Measurements from ENCODE around the gene ZNF263. TPM values are rescaled to one million over a fixed set of nuclear protein-coding genes. Genes with fewer than 3 reads are reported as not detected.

The ZNF263 gene
- total RNA-seq, 1 donor from 2014 or later: 27.0 TPM

- H3K9me3 Mint-ChIP-seq: peaks cover 43% of the 10 kb centered on the region
- DNase-seq: no peak
- no peaks in the 10 kb centered on the region for H3K4me1 Mint-ChIP-seq
- intact Hi-C loops (cut with micrococcal nuclease): no loop called here
- peaks cover 71% of the 10 kb centered on the region for H3K36me3 Mint-ChIP-seq (ENCODE audit: low read depth)
- H3K4me3 Mint-ChIP-seq: no peak overlapping the region
- H3K27ac Mint-ChIP-seq: no peak overlapping the region
- no peaks in the 10 kb centered on the region for H3K27me3 Mint-ChIP-seq
These were observed 34.2 kb downstream of the ZNF263 start for GRCh38 chr16:3317315-3317999.

- Mint-ChIP-seq H3K4me3 (no peak overlapping the region), H3K9me3 (peaks cover 35% of the 10 kb centered on the region), H3K27ac (no peak overlapping the region), H3K36me3 (ENCODE audit: low read depth) (peaks cover 29% of the 10 kb centered on the region), H3K4me1 (no peaks in the 10 kb centered on the region), H3K27me3 (no peaks in the 10 kb centered on the region)
- DNase-seq: no peak
- intact Hi-C loops (cut with micrococcal nuclease): no loop called here
These were observed 38.5 kb downstream of the ZNF263 start for GRCh38 chr16:3321816-3322215.

- Mint-ChIP-seq H3K4me3 (no peak overlapping the region), H3K36me3 (ENCODE audit: low read depth) (peaks cover 2% of the 10 kb centered on the region), H3K27me3 (no peaks in the 10 kb centered on the region), H3K4me1 (no peaks in the 10 kb centered on the region), H3K9me3 (peaks cover 26% of the 10 kb centered on the region), H3K27ac (no peak overlapping the region)
- intact Hi-C loops (cut with micrococcal nuclease): no loop called here
- no peak for DNase-seq
These were observed 44.2 kb downstream of the ZNF263 start for GRCh38 chr16:3327514-3327913.

GRCh38 chr16:3328104-3328503 lies 44.8 kb downstream of the ZNF263 start:
- H3K9me3 Mint-ChIP-seq: peaks cover 21% of the 10 kb centered on the region
- no peaks in the 10 kb centered on the region for H3K27me3 Mint-ChIP-seq
- peaks cover 2% of the 10 kb centered on the region for H3K36me3 Mint-ChIP-seq (ENCODE audit: low read depth)
- H3K4me3 Mint-ChIP-seq: no peak overlapping the region
- DNase-seq: no peak
- intact Hi-C loops (cut with micrococcal nuclease): no loop called here
- no peak overlapping the region for H3K27ac Mint-ChIP-seq
- no peaks in the 10 kb centered on the region for H3K4me1 Mint-ChIP-seq

GRCh38 chr16:3328643-3329042 lies 45.4 kb downstream of the ZNF263 start:
- H3K27me3 Mint-ChIP-seq: no peaks in the 10 kb centered on the region
- H3K4me1 Mint-ChIP-seq: no peaks in the 10 kb centered on the region
- H3K4me3 Mint-ChIP-seq: no peak overlapping the region
- no peak overlapping the region for H3K27ac Mint-ChIP-seq
- H3K9me3 Mint-ChIP-seq: peaks cover 19% of the 10 kb centered on the region
- no peak for DNase-seq
- H3K36me3 Mint-ChIP-seq (ENCODE audit: low read depth): peaks cover 2% of the 10 kb centered on the region
- intact Hi-C loops (cut with micrococcal nuclease): no loop called here

Other genes starting within 250 kb of the ZNF263 start
- 0.43 and 0.63 TPM in 2 replicates for gene BICDL2, start 246.5 kb upstream of the ZNF263 start, total RNA-seq
- 8.1 and 10.2 TPM in 2 replicates for gene MMP25, start 236.9 kb upstream of the ZNF263 start, total RNA-seq
- 918 and 934 TPM in 2 replicates for gene IL32, start 217.9 kb upstream of the ZNF263 start, total RNA-seq
- not detected in 2 replicates for gene ZSCAN10, start 184.2 kb upstream of the ZNF263 start, total RNA-seq
- 0.21 and 0.47 TPM in 2 replicates for gene ZNF205, start 170.9 kb upstream of the ZNF263 start, total RNA-seq
- gene ZNF213, start 148.5 kb upstream of the ZNF263 start, total RNA-seq: 9.5 and 10.6 TPM in 2 replicates
- not detected in 2 replicates for gene OR1F1, start 95.3 kb upstream of the ZNF263 start, total RNA-seq
- gene ZNF200, start 48.3 kb upstream of the ZNF263 start, total RNA-seq: 13.1 and 13.4 TPM in 2 replicates
- not detected in 2 replicates for gene MEFV, start 26.9 kb upstream of the ZNF263 start, total RNA-seq
- 2.3 and 3.2 TPM in 2 replicates for gene TIGD7, start 21.9 kb downstream of the ZNF263 start, total RNA-seq
- 26.5 and 33.5 TPM in 2 replicates for gene ZNF75A, start 22.0 kb downstream of the ZNF263 start, total RNA-seq
- not detected in 2 replicates for gene OR2C1, start 72.4 kb downstream of the ZNF263 start, total RNA-seq
- gene ZSCAN32, start 117.5 kb downstream of the ZNF263 start, total RNA-seq: 16.8 and 17.9 TPM in 2 replicates
- gene ZNF174, start 117.7 kb downstream of the ZNF263 start, total RNA-seq: 10.1 and 11.4 TPM in 2 replicates
- 1.9 and 2.1 TPM in 2 replicates for gene ZNF597, start 160.0 kb downstream of the ZNF263 start, total RNA-seq
- 31.4 and 34.7 TPM in 2 replicates for gene NAA60, start 160.2 kb downstream of the ZNF263 start, total RNA-seq
- gene C16orf90, start 212.0 kb downstream of the ZNF263 start, total RNA-seq: not detected in 2 replicates
- gene CLUAP1, start 217.5 kb downstream of the ZNF263 start, total RNA-seq: 19.6 and 22.5 TPM in 2 replicates

Data from activated CD4-positive, alpha-beta T cell treated with anti-CD3 and anti-CD28 coated beads, Interleukin-2, amount 10 ng/mL, durations not matched to agents 24 days and 14 days (primary cell).